PC-9 (cell line): ENCODE measurements around the gene ATP2B3. TPM values are rescaled to one million over a fixed set of nuclear protein-coding genes. Genes with fewer than 3 reads are reported as not detected.

Source experiments
- BruUV-seq: library from RNA; stranded (reverse); fragments of 400-500 nt; replicated peaks from 2 replicates; lab custom pipeline; 2021; lab: Mats Ljungman, UMichigan
- CTCF ChIA-PET: fragments of 300-600 bp; sonication (Branson Sonifier 250); formaldehyde crosslinking; loops from one replicate; lab custom pipeline; 2022; ENCODE audit warnings: antibody characterized with exemption; lab: Charles Lee
- POLR2A ChIA-PET: fragments of 300-600 bp; sonication (Branson Sonifier 250); formaldehyde crosslinking; loops from one replicate; lab custom pipeline; 2022; ENCODE audit warnings: antibody characterized with exemption; ENCODE audit not compliant: unreplicated experiment; lab: Charles Lee
- DNase-seq, 2 experiments: peaks; one replicate each; pipeline versions ENCODE4 v3.0.0 to v3.0.0-alpha.2; 2015 to 2022; ENCODE audit warnings: mixed read lengths in 1 of 2
- H2AFZ ChIP-seq: fragments of 200-600 bp; sonication (generic); 2 replicates; pipeline ENCODE4 v1.8.1; 2017; ENCODE audit warnings: antibody characterized with exemption
- H3F3A ChIP-seq: fragments of 200-600 bp; sonication (generic); 2 replicates; pipeline ENCODE4 v1.8.1; 2017; ENCODE audit warnings: antibody characterized with exemption, mild to moderate bottlenecking, low read depth; ENCODE audit not compliant: insufficient read depth
- H3K27ac ChIP-seq: fragments of 200-600 bp; sonication (generic); 2 replicates; pipeline ENCODE4 v1.6.1; 2016; ENCODE audit warnings: mixed run types
- H3K27me3 ChIP-seq: fragments of 200-600 bp; sonication (generic); 2 replicates; pipeline ENCODE4 v1.6.1; 2016; ENCODE audit warnings: low read depth, mixed run types; ENCODE audit not compliant: insufficient read depth
- H3K36me3 ChIP-seq: fragments of 200-600 bp; sonication (generic); 2 replicates; pipeline ENCODE4 v1.6.1; 2016; ENCODE audit warnings: low read depth, mixed run types
- H3K4me1 ChIP-seq: fragments of 200-600 bp; sonication (generic); replicated peaks from 2 replicates; pipeline ENCODE4 v1.6.1; 2016; ENCODE audit warnings: mixed run types; ENCODE audit not compliant: insufficient read depth
- H3K4me2 ChIP-seq: fragments of 200-600 bp; sonication (generic); 2 replicates; pipeline ENCODE4 v1.6.1; 2017; ENCODE audit warnings: mixed run types
- H3K4me3 ChIP-seq: fragments of 200-600 bp; sonication (generic); 2 replicates; pipeline ENCODE4 v1.6.1; 2016; ENCODE audit warnings: mixed run types
- H3K79me2 ChIP-seq: fragments of 200-600 bp; sonication (generic); 2 replicates; pipeline ENCODE4 v1.6.1; 2017; ENCODE audit warnings: low read depth, mixed run types
- H3K9me2 ChIP-seq: fragments of 200-600 bp; sonication (generic); 2 replicates; pipeline ENCODE4 v1.8.1; 2017; ENCODE audit warnings: mild to moderate bottlenecking; ENCODE audit not compliant: insufficient read depth
- H3K9me3 ChIP-seq: fragments of 200-600 bp; sonication (generic); 2 replicates; pipeline ENCODE4 v1.8.1; 2016; ENCODE audit warnings: low read depth; ENCODE audit not compliant: insufficient read depth
- H4K20me1 ChIP-seq: fragments of 200-600 bp; sonication (generic); 2 replicates; pipeline ENCODE4 v1.8.1; 2017; ENCODE audit not compliant: insufficient read depth
- EZH2 ChIP-seq: fragments of 200-600 bp; sonication (generic); IDR thresholded peaks from 2 replicates; pipeline ENCODE4 v1.8.0; 2017; ENCODE audit warnings: antibody characterized with exemption, low read depth
- intact Hi-C: fragments of 100-400 bp; cut with micrococcal nuclease; formaldehyde crosslinking; loops from one replicate; pipeline ENCODE4 v1.10.0; 2022; ENCODE audit not compliant: unreplicated experiment
- total RNA-seq: library from RNA; stranded (reverse); gene quantifications from 2 replicates; pipeline ENCODE4 v1.2.3, GENCODE V29; 2021
- TF ChIP-seq, protein P1 (sequence below): fragments of 200-600 bp; sonication (generic); conservative IDR thresholded peaks from 2 replicates; pipeline ENCODE4 v1.6.1; 2017; ENCODE audit warnings: mixed run types, antibody characterized with exemption, mild to moderate bottlenecking, moderate library complexity

Gene ATP2B3
- total RNA-seq, 1 experiment from 2014 or later: not detected

DNA sequence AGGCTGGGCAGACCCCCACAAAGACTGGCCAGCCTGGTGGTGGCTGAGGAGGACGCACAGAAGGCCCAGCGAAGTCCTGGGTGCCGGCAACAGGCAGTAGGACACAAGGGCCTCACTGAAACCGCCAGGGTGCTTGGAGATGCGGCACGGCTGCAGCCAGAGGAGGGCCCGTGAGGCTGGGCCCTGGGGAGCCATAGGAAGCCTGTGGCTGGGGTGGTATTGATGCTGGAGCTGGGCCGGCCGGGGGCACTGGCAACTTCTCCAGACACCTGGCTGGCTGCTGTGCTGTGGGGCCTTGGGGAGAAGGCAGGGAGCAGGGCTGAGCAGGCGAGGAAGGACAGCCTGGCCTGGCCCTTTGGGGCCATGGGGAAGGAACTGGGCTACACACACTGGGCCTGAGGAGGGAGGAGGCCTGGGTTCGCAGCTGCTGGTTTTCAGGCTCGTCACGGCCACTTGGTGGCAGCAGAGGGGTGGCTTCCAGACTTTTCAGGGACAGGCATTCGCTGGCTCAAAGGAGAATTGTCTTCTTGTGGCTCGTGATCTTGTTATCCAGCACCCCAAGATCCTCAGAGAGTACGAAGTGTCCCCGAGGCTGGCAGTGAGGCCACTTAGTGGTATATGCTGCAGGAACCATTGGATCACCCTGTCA lies 37.2 kb downstream of the ATP2B3 start:
- CTCF ChIA-PET: interaction anchor here (1.0 to 1.3 kb wide), 3 partner anchors 96 to 153 kb away, joined by 3 to 7 read pairs (median 7); no protein-coding TSS in a partner anchor
- Histone ChIP-seq H4K20me1 (no peaks in the 10 kb centered on the region), H3K9me3 (no peaks in the 10 kb centered on the region), H3F3A (no peaks in the 10 kb centered on the region), H3K79me2 (no peaks in the 10 kb centered on the region), H3K4me1 (no peaks in the 10 kb centered on the region), H3K27me3 (peaks cover 70% of the 10 kb centered on the region), H2AFZ (no peak overlapping the region), H3K4me2 (no peak overlapping the region), H3K4me3 (no peak overlapping the region), H3K27ac (no peak overlapping the region), H3K36me3 (no peaks in the 10 kb centered on the region), H3K9me2 (no peaks in the 10 kb centered on the region)
- no TSS peak for BruUV-seq
- TF ChIP-seq EZH2: no peak
- TF ChIP-seq, protein P1, sequence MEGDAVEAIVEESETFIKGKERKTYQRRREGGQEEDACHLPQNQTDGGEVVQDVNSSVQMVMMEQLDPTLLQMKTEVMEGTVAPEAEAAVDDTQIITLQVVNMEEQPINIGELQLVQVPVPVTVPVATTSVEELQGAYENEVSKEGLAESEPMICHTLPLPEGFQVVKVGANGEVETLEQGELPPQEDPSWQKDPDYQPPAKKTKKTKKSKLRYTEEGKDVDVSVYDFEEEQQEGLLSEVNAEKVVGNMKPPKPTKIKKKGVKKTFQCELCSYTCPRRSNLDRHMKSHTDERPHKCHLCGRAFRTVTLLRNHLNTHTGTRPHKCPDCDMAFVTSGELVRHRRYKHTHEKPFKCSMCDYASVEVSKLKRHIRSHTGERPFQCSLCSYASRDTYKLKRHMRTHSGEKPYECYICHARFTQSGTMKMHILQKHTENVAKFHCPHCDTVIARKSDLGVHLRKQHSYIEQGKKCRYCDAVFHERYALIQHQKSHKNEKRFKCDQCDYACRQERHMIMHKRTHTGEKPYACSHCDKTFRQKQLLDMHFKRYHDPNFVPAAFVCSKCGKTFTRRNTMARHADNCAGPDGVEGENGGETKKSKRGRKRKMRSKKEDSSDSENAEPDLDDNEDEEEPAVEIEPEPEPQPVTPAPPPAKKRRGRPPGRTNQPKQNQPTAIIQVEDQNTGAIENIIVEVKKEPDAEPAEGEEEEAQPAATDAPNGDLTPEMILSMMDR: peak; percentile 74
- peak in 1 of 2 experiments; percentile 76 for DNase-seq
- POLR2A ChIA-PET: interaction anchor here (0.6 kb wide), 1 partner anchor 111 kb away, joined by 3 read pairs; no protein-coding TSS in a partner anchor
- intact Hi-C loops: loop anchor here (2.0 to 5.0 kb wide), 3 partner anchors 114 to 393 kb away; no protein-coding TSS in a partner anchor

GRCh38 chrX:153556767-153557166 lies 39.3 kb downstream of the ATP2B3 start:
- BruUV-seq: no TSS peak
- CTCF ChIA-PET: interaction anchor here (0.5 kb wide), 1 partner anchor 15 kb away, joined by 4 read pairs; no protein-coding TSS in a partner anchor
- Histone ChIP-seq H3K9me3 (no peaks in the 10 kb centered on the region), H3K27me3 (peaks cover 74% of the 10 kb centered on the region), H3K79me2 (no peaks in the 10 kb centered on the region), H3K27ac (no peak overlapping the region), H3K4me1 (no peaks in the 10 kb centered on the region), H2AFZ (no peak overlapping the region), H3K36me3 (no peaks in the 10 kb centered on the region), H3K4me2 (no peak overlapping the region), H3K9me2 (no peaks in the 10 kb centered on the region), H4K20me1 (no peaks in the 10 kb centered on the region), H3K4me3 (no peak overlapping the region), H3F3A (no peaks in the 10 kb centered on the region)
- intact Hi-C loops: loop anchor here (5.0 kb wide), 1 partner anchor 391 kb away; no protein-coding TSS in a partner anchor
- POLR2A ChIA-PET: no interaction called here
- TF ChIP-seq, protein P1: no peak
- TF ChIP-seq EZH2: no peak
- DNase-seq: no peak

- Histone ChIP-seq H3F3A (no peaks in the 10 kb centered on the region), H3K27me3 (peaks cover 72% of the 10 kb centered on the region), H3K9me3 (no peaks in the 10 kb centered on the region), H3K4me1 (no peaks in the 10 kb centered on the region), H3K79me2 (no peaks in the 10 kb centered on the region), H3K36me3 (no peaks in the 10 kb centered on the region), H4K20me1 (no peaks in the 10 kb centered on the region), H2AFZ (no peak overlapping the region), H3K4me3 (no peak overlapping the region), H3K27ac (no peak overlapping the region), H3K4me2 (no peak overlapping the region), H3K9me2 (no peaks in the 10 kb centered on the region)
- POLR2A ChIA-PET: no interaction called here
- CTCF ChIA-PET: no interaction called here
- intact Hi-C loops: loop anchor here (5.0 kb wide), 1 partner anchor 390 kb away; no protein-coding TSS in a partner anchor
- TF ChIP-seq, protein P1: no peak
- no peak for TF ChIP-seq EZH2
- BruUV-seq: no TSS peak
- no peak for DNase-seq
Observed at GRCh38 chrX:153557618-153558355, 40.3 kb downstream of the ATP2B3 start.
